PFSK-1 (cell line): Measurements from ENCODE around the gene ANTXR1.
A peak's percentile ranks its signal among the peaks of the same experiment; 100 is the strongest.

Experiments used
- SIN3A ChIP-seq: IDR thresholded peaks from 2 replicates; pipeline ENCODE4 v1.6.1; 2012; ENCODE audit warnings: mild to moderate bottlenecking, low read length, moderate library complexity, borderline replicate concordance; ENCODE audit not compliant: insufficient read depth
- TF ChIP-seq, protein P1 (sequence below), 2 experiments: IDR thresholded peaks; 2 replicates each; pipeline versions ENCODE4 v1.6.1 to v1.8.0; 2011 to 2012; ENCODE audit warnings: low read depth in 2 of 2, low read length in 2 of 2, control low read depth in 1 of 2, inconsistent platforms in 1 of 2, mild to moderate bottlenecking in 1 of 2, moderate library complexity in 1 of 2; ENCODE audit not compliant: insufficient read depth in 1 of 2

DNA sequence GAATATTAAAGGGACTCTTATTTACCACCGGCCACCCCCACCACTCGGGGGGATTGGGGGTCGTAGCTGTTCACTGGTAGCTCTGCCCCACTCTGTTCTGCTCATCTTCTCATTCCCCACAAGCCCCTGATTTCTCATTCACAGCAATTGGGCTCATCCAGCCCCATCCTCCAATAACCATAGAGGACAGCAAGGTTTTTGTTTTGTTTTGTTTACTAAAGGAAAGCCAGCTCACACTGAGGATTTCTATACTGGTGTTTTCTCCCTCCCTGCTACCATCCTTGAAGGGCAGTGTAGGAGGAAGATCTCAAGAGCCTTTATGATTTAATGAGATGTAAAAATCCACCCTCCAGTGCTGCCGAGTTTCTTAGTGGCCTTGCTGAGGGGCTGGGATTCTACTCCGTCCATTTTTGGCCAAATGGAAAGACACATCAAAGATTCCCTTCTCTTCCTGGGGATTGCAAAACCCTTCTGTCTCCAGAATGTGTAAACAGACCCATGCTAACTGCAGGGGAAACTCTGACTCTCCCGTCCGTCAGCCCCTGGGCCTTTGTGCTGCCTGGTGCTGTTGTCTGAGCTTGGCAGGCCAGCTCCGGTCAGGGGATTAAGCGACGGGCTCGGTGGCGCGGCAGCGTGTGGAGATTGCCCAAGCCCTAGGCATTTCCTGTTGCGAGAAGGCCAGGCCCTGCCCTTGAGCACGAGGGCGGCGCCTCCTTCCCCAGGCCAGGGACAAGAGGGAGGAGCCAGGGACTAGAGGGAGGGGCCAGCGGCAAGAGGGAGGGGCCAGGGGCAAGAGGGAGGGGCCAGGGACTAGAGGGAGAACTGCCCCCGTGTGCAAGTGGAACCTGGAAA, 165.0 kb downstream of the ANTXR1 start:
- no peak for TF ChIP-seq SIN3A
- TF ChIP-seq, protein P1, sequence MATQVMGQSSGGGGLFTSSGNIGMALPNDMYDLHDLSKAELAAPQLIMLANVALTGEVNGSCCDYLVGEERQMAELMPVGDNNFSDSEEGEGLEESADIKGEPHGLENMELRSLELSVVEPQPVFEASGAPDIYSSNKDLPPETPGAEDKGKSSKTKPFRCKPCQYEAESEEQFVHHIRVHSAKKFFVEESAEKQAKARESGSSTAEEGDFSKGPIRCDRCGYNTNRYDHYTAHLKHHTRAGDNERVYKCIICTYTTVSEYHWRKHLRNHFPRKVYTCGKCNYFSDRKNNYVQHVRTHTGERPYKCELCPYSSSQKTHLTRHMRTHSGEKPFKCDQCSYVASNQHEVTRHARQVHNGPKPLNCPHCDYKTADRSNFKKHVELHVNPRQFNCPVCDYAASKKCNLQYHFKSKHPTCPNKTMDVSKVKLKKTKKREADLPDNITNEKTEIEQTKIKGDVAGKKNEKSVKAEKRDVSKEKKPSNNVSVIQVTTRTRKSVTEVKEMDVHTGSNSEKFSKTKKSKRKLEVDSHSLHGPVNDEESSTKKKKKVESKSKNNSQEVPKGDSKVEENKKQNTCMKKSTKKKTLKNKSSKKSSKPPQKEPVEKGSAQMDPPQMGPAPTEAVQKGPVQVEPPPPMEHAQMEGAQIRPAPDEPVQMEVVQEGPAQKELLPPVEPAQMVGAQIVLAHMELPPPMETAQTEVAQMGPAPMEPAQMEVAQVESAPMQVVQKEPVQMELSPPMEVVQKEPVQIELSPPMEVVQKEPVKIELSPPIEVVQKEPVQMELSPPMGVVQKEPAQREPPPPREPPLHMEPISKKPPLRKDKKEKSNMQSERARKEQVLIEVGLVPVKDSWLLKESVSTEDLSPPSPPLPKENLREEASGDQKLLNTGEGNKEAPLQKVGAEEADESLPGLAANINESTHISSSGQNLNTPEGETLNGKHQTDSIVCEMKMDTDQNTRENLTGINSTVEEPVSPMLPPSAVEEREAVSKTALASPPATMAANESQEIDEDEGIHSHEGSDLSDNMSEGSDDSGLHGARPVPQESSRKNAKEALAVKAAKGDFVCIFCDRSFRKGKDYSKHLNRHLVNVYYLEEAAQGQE (IDR thresholded peaks at IDR 0.05; ENCODE audit: insufficient read depth in 1 of 2, low read depth in 2 of 2, low read length in 2 of 2), result peak in 1 of 2 experiments; percentile 43; a peak in 1 of 4 replicates
